ENCODE results near the gene RALGPS1. TPM values are rescaled to one million over a fixed set of nuclear protein-coding genes. Genes with fewer than 3 reads are reported as not detected.
A peak's percentile ranks its signal among the peaks of the same experiment; 100 is the strongest.

The RALGPS1 gene
- total RNA-seq, 1 donor from 2014 or later, result 48.8 TPM

DNA sequence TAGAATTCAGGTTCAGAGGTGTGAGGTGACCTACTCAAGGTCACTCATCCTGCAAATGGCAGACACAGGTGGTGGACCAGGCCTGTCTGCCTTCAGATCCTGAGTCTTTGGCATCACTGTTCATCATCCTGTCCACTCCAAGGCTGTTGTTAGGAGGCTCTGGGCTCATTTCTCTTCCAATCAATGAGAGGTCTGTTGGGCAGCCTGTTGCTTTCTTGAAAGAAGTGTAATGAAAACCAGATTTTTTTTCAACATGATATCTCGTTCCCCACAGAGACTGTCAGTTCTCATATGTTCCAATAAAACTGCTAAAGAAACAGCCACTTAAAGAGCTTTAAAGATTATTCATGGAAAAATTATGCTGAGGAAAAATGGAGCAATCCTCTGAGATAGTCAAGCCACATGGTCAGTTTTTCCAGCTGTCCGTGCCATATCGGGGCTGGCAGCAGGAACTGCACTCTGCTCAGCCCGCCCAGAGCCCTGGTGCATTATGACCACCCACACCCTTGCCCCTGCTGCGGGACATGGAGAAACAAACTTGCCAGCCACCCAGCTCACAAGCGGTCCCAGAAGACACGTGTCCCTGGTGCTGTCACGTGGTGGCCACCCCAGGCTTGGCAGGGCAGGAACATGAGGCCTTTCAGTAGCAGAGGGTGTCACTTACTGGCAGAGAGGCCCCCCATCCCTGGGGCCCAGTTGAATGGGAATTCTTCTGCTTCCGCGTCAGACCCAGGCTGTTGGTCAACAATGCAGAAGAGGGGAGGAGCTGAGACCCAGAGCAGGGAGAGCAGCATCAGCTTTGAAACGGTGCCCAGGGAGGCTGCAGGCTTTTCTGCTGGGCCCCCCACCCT is 271.6 kb downstream of the RALGPS1 start:
- DNase-seq (ENCODE audit: low spot score), result peak; percentile 82

DNA sequence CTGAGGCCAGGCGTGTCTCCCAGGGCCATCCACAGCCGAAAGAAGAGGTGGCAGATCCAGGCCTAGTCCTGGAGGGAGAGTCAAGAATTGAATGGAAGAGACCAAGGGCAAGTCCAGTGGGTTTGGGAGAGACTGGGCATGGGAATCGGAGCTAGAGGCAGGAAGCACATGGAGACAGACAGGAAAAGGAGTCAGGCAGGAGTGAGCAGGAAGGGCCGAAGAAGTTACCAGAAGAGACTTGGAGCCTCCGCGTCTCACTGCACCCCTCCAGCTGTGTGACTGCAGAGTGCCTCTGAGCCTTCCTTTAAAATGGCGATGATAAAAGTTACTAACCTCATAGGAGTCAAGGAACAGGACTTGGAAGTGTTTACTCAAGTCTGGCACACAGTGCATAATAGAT is 272.2 kb downstream of the RALGPS1 start:
- DNase-seq (ENCODE audit: low spot score), result no peak

GRCh38 chr9:127187231-127187956 is 272.8 kb downstream of the RALGPS1 start:
- DNase-seq (ENCODE audit: low spot score), result peak; percentile 76

GRCh38 chr9:127188396-127188795 is 273.8 kb downstream of the RALGPS1 start:
- no peak for DNase-seq (ENCODE audit: low spot score)

- no peak for DNase-seq (ENCODE audit: low spot score)
Observed at GRCh38 chr9:127189628-127190027, 275.0 kb downstream of the RALGPS1 start.

GRCh38 chr9:127192744-127193143 is 278.2 kb downstream of the RALGPS1 start:
- DNase-seq (ENCODE audit: low spot score), result no peak

DNA sequence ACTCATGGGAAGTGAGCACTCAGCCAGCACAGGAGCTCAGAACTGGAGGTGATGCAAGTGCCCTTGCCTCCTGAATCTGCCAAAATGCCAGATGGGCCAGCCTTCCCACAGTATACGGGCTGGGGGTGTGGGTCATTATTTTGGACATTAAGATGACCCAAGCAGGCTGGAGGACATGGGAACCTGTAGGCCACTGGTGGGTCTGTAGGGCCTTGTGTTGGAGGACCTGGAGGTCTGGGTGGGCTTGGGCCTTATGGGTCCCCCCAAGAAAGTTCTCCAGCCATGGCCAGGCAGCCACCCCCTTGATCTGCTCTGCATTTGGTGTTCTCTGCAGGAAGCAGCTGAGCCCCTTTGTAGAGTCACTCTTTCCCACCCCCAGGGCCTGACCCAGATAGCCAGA is 278.9 kb downstream of the RALGPS1 start:
- no peak for DNase-seq (ENCODE audit: low spot score)

GRCh38 chr9:127194881-127195713 is 280.5 kb downstream of the RALGPS1 start:
- DNase-seq (ENCODE audit: low spot score), result no peak

DNA sequence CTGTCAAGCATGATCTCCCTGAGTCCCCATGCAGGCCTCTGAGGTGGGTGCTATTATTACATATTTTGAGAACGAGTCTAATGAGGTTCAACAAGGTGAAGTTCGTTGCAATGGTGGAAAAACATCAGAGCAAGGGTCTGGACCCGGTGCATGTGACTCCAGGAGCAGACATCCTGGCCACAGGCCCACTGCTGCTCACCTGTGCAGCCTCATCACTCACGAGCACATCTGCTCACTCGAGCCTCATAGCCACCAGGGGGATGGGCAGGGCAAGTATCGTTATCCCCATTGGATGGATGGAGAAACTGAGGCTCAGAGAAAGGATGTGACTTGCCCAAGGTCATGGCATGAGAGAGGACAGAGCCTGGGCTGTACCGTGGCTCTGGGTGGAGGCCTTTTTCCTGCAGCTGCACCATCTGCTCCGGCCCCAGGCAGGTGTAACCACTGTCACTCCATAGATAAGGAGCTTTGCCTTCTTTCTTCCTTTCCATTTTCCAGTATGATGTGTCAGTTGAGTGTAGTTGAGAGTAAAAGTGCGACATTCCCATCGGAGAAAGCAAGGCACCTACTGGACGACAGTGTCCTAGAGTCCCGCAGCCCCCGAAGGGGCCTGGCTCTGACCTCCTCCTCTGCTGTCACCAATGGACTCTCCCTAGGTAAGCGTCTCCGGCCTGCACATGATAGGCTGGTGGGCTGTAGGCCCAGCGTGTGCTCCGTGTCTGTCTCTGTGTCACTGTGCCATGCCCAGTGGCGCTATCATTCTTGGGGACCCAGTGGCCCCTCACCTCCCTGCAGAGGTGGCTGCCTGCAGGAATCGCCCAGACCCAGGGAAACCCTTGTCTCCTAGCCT is 281.6 kb downstream of the RALGPS1 start:
- DNase-seq (ENCODE audit: low spot score), result no peak

- DNase-seq (ENCODE audit: low spot score), result no peak
Observed at GRCh38 chr9:127196826-127197145, 282.2 kb downstream of the RALGPS1 start.

- DNase-seq (ENCODE audit: low spot score), result no peak
Observed at GRCh38 chr9:127197186-127197860, 282.7 kb downstream of the RALGPS1 start.

- DNase-seq (ENCODE audit: low spot score), result no peak
Observed at GRCh38 chr9:127197861-127198430, 283.4 kb downstream of the RALGPS1 start.

GRCh38 chr9:127198587-127198986 is 284.0 kb downstream of the RALGPS1 start:
- DNase-seq (ENCODE audit: low spot score), result no peak

DNA sequence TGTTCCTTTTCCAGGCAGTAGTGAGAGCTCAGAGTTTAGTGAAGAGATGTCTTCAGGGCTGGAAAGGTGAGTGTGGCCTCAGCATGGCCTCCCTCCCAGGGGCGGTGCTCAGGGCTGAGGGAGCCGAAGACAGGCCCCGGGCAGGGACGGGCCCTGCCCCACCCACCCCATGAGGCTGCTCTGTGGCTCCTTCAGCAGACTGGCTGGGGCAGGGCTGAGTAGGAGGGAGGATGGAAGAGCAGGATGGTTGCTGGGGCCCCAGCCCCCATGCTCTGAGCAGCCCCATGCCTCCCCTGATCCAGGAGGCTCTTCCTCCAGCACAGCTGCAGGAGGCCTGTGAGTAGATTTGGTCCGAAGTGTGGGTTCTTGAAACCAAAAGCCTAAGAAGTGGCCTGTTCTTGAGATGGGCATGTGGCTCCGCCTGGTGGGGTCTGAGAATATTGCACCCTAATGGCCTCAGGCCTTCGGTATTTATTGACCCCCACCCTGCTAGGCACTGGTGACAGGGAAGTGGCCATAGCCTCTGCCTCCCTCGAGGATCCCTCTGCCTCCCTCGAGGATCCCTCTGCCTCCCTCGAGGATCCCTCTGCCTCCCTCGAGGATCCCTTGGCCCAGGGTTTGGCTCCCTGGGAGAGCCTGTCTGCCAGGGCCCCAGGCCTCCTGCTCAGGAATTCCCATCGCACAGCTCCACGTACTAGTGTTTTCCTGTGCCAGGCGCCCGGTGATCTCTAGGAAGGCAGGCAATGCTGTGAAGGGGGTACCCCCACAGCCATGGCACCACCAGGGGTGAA is 284.6 kb downstream of the RALGPS1 start:
- DNase-seq (ENCODE audit: low spot score), result peak; percentile 85

DNA sequence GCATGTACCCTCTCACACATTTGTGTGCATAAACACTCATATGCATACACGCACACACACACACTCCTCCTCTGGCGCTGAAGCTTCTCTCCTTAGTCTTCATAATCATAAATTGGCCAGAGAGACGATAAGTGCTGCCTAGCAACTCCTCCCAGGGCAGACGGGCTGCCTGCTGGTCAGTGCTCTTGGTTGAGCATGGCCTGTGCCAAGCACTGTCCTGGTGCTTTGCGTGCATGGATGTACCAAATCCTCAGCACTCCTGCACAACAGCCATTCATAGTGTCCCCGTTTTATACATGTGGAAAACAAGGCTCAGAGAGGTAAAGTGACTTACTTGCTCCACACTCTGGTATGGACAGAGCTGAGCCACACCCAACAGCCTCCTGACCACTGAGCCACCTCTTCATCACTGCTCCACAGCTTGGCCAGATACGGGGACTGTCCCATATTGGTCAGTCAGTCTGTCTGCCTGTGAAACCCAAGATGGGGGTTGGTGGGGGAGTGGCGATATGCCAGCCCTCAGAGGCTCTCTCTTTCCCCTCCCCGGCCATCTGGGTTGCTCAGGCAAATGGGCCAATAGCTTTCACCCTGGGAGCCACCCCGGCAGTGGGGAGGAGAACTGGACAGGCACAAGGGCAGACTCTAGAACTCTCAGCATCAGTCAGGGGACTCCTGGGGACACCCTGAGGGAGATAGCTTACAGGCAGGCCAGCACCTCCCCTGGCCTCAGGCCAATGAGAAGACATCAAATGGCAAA is 285.7 kb downstream of the RALGPS1 start:
- DNase-seq (ENCODE audit: low spot score), result no peak

DNA sequence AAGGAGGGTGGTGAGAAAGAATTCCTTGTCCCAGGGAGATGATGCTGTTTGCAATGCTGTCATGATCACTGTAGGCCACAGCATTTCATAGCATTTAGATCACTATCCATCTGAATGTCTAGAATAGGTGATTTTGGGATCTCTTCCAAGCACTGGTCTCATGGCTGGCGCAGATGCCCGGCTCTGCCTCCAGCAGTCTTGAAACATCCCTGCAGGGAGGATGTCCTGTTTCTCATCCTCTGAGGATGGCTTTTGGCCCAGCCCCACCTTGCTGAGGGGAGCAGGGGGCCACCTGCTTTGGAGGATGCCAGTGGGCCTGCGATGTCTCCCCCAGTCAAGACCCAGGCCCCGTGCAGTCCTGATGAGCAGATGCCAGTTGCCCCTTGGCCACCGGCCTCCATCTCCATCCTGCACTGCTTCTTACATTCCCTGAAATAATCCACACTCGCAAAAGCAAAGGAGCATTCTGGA is 286.5 kb downstream of the RALGPS1 start:
- DNase-seq (ENCODE audit: low spot score), result no peak

DNA sequence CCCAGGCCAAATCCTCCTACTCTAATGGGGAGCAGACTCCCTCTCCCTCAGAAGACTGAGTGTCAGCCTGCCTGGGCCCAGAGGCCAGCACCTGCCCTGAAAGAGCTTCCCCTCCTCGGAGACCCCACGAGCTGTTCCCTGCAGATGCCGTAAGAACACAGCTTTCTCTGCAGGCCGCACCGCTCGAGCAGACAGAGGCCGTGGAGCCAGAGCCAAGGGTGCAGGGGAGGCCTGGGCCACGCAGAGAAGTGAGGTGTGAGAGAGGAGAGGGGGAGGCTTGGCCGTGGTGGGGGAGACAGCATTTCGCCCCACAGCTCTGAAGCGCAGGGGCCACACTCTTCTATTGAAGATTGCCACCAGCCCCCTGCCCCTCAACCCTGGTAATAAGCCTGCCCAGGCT is 287.1 kb downstream of the RALGPS1 start:
- no peak for DNase-seq (ENCODE audit: low spot score)

- no peak for DNase-seq (ENCODE audit: low spot score)
Observed at GRCh38 chr9:127202461-127203169, 288.0 kb downstream of the RALGPS1 start.
